Loucy (cell line): ENCODE results near the gene GHRH.

Experiments used
- EZH2phosphoT487 ChIP-seq: fragments of 200-600 bp; IDR thresholded peaks from 2 replicates; pipeline ENCODE4 v1.6.1; 2018; ENCODE audit warnings: antibody characterized with exemption, mild to moderate bottlenecking, moderate library complexity, borderline replicate concordance
- TF ChIP-seq, protein P1 (sequence below): fragments of 200-600 bp; sonication (generic); conservative IDR thresholded peaks from 2 replicates; pipeline ENCODE4 v1.5.1; 2014; ENCODE audit warnings: mild to moderate bottlenecking, antibody characterized with exemption, low read length

DNA sequence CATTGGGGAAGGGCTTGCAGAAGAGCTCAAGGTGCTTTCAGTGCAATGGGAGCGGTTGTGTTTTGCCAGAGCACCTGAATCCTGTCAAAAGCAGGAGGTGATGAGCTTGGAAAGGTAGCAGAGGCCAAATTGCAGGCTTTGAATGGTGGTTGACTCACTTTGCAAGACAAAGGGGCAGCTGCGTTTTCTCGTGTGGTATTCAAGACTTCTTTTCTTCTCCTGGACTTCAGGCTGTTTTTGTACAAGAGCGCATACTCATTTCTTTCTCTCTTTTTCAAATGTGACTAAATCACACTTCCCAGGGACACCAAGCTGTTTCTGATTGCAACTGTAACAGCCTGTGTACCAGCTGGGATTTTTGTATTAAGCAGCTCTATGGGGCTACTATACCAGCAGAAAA, 32.3 kb downstream of the GHRH start:
- TF ChIP-seq, protein P1, sequence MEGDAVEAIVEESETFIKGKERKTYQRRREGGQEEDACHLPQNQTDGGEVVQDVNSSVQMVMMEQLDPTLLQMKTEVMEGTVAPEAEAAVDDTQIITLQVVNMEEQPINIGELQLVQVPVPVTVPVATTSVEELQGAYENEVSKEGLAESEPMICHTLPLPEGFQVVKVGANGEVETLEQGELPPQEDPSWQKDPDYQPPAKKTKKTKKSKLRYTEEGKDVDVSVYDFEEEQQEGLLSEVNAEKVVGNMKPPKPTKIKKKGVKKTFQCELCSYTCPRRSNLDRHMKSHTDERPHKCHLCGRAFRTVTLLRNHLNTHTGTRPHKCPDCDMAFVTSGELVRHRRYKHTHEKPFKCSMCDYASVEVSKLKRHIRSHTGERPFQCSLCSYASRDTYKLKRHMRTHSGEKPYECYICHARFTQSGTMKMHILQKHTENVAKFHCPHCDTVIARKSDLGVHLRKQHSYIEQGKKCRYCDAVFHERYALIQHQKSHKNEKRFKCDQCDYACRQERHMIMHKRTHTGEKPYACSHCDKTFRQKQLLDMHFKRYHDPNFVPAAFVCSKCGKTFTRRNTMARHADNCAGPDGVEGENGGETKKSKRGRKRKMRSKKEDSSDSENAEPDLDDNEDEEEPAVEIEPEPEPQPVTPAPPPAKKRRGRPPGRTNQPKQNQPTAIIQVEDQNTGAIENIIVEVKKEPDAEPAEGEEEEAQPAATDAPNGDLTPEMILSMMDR = no peak
- TF ChIP-seq EZH2phosphoT487 = no peak
